Hematopoietic multipotent progenitor cell treated with erythropoietin and hydrocortisone succinate and interleukin-3 and kit ligand, for 6 days (in vitro differentiated cells): ENCODE data around the gene MMP20.
"Not testable (repeated sequence)": the region's sequence is repeated elsewhere in the genome, so short reads cannot be mapped to it uniquely, and the experiment has no call there.

ENCODE experiments used
- DNase-seq: peaks from one replicate; pipeline ENCODE4 v3.0.0-alpha.2; 2015

The MMP20 gene, protein sequence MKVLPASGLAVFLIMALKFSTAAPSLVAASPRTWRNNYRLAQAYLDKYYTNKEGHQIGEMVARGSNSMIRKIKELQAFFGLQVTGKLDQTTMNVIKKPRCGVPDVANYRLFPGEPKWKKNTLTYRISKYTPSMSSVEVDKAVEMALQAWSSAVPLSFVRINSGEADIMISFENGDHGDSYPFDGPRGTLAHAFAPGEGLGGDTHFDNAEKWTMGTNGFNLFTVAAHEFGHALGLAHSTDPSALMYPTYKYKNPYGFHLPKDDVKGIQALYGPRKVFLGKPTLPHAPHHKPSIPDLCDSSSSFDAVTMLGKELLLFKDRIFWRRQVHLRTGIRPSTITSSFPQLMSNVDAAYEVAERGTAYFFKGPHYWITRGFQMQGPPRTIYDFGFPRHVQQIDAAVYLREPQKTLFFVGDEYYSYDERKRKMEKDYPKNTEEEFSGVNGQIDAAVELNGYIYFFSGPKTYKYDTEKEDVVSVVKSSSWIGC

DNA sequence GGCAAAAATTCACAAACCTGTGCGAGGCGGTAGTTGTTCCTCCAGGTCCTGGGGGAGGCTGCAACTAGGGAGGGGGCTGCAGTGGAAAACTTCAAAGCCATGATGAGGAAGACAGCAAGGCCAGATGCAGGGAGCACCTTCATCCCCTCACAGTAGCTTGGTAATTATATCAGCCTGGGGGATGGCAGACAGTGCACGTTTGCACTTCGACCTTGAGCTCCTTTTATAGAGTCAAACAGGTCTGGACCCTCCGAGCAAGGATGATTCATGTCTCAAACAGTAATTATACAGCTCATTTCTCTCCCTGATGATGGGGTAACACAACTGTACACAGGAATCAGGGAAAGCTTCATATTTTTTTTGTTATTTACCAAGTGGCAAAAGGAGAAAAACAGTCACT, at the start of gene MMP20:
Gene MMP20 (minus strand): TSS at position 156 of the 400 bp plus-strand sequence. CDS start 13 bp downstream, at position 143.
- no peak for DNase-seq

DNA sequence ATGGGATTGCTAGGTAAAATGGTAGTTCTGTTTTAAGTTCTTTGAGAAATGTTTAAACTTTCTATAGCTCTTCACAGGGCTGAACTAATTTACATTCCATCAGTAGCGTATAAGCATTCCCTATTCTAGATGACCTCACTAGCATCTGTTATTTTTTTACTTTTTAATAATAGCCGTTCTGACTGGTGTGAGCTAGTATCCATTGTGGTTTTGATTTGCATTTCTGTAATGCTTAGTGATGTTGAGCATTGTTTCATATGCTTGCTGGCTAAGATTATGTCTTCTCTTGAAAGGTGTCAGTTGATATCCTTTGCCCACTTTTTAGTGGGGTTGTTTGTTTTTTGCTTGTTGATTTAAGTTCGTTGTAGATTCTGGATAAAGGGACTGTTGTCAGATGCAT, 44.5 kb upstream of the MMP20 start:
- DNase-seq: no peak

- peak; percentile 71 for DNase-seq
Measured at GRCh38 chr11:102666331-102666957, 41.3 kb upstream of the MMP20 start.

GRCh38 chr11:102664001-102664752, 39.0 kb upstream of the MMP20 start:
- peak; percentile 30 for DNase-seq

DNA sequence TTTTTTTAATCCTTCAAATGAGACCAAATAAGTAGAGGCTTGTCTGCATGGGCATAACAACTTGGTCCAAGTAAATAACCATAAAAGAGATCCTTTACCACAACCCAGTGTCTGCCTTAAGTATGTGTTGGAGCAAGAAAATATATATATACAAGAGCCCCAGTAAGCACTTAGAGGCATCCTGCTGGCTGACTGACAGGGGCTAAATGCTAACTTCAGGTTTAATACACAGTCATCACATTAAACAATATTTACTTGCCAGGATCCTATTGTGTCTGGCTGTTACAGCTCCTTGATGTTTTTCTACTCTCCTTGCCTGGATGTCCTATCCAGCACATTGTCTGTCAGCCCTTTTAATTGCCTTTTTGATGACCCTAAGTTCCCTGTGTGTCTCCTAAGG, 37.5 kb upstream of the MMP20 start:
- DNase-seq: no peak

DNA sequence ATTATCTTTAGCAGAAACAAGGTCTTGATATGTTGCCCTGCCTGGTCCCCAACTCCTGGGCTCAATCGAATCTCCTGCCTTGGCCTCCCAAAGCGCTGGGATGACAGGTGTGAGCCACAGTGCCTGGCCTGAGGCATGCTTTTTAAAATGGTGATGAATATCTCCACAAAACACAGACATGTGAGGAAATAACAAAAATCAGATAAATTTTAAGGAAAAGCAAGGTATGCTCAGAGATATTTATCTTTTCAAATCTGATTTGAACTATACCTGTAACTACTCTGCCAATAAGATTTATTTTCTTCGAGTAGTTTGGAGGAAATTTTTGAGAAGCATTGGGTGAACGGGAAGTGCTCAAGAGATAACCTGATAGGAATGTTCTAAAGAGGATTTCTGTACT, 35.9 kb upstream of the MMP20 start:
- no peak for DNase-seq

DNA sequence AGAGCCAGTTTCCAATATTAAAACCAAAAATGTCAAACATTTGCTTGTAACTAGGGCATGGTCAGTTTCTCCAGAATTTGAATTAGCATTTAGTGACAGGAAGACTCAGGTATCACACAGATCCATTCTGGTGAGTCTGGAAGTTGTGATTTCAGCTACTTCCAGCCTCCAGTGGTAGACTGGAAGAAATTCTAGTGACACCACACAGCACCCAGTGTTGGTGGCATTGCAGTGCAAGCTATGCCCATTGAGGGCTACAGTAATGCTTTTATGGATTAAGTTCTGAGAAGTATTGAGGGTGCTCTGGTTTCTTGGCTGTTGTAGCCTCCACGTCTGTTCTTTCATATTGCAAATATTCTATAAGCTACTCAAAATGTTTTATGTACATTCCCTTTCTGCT, 31.4 kb upstream of the MMP20 start:
- DNase-seq: no peak

DNA sequence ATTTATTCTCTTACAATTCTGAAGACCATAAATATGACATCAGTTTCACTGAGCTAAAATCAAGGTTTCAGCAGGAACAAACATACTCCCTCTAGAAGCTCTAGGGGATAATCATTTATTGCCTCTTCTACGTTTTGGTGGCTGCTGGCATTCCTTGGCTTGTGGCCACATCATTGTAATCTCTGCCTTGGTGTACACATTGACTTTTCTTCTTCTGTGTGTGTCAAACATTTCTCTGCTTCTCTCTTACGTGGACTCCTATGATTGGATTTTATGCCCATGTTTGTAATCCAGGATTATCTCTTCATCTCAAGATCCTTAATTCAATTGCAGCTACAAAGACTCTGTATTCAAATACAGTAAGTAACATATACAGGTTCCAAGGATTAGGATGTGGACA, 30.4 kb upstream of the MMP20 start:
- DNase-seq: no peak

- no peak for DNase-seq
Measured at GRCh38 chr11:102654761-102655160, 29.6 kb upstream of the MMP20 start.

DNA sequence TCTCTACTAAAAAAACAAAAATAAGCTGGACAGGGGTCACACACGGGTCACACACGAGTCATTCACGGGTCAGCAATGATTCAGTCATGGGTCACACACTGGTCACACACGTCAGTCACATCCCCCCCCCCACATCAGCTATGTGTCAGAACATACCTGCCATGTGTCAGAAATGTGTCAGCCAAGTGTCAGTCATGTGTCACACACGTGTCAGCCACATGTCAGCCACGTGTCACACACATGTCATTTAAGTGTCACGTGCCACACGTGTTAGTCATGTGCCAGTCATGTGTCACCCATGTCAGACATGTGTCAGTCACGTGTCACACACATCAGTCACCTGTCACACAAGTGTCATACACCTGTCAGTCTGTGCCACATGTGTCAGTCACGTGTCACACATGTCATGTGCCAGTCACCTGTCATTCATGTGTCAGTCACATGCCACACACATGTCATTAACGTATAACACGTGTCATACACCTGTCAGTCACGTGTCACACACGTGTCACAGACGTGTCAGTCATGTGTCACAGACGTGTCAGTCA, 28.7 kb upstream of the MMP20 start:
- no peak for DNase-seq

DNA sequence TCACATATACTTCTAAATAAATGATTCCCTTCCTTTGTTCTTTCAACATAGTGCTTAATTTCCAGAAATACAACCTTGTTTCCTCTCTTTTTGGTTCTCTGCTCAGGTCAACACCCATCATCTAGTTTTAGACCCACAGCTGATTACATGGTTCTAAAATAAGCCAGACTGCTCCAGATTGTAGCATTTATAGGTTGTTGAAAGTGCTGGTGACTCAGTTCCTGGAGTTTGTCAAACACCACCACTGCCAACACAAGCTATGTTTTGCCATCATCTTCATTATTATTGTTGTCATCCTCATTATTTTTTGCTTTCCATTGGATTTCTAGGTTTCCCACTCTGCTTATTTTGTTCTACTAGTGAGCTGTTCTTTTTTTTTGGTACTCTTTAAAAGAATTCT, 22.3 kb upstream of the MMP20 start:
- DNase-seq: no peak

DNA sequence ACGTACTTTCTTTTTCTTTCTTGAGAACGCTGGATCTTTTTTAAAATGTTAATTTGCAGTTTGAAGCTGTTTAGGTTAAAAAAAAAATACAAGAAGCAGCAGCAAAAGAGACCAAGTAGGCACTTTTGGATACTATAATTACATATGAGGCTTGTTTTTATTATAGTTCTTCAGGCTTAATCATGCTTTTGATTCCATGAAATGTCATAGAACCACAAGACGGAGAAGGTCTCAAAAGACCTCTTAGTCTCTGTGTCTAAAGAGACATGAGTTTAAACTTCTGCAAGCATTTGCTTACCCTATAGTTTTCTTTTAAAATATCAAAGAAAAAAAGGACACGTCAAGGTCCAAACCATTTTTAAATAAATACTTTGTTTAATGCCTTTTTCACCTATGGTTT, 18.8 kb upstream of the MMP20 start:
- no peak for DNase-seq

- DNase-seq: no peak
Measured at GRCh38 chr11:102640946-102641345, 15.8 kb upstream of the MMP20 start.

DNA sequence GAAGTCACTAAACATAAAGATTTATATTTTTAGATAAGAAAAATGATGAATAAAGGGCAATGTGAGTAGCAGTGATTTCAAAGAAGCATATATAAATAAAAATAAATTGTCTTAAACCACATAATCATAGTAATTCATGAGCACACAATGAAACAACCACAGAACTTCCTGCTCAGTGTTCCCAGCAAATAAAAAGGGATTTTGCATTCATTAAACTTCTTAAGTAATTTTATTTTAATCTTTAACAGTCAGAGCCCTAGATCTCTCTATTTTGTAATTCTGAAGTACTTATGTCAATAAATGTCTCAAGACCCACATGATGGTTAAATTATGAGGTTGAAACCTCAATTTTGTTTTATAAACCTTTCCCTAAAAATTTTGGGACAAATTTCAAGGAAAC, 14.5 kb upstream of the MMP20 start:
- no peak for DNase-seq

DNA sequence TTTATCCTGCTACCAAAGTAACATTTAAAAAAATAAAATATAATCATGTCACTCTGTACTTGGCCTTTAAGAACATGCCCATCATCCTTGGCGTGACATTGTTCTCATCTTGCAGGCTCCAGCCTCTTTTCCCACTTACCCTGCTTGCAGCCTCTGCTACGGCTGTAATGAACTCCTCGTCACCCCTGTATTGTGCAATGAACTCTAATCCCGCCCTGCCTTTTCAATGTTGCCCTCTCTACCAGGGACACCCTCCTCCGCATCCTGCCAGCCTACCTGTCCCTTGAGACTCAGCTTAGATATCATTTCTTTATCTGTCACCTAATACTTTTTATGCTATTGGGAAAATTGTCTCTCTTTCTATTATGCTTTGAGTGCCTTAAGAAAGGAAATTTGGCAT, 12.6 kb upstream of the MMP20 start:
- no peak for DNase-seq

GRCh38 chr11:102633385-102634026, 8.4 kb upstream of the MMP20 start:
- no peak for DNase-seq

DNA sequence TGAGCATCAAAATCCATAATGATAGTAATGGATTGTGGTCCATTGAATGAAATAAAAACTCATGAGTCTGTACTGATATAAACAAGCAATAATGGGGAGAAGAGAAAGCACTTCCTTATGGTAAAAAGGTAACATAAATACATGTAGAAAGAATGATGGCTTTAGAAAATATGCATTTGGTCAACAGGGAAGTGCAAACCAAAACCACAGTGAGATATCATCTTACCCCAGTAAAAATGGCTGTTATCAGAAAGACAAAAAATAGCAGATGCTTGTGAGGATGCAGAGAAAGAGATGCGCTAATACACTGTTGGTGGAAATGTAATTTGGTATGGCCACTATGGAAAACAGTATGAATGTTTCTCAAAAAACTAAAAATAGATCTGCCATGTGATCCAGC, 6.9 kb upstream of the MMP20 start:
- DNase-seq: peak; percentile 14

DNA sequence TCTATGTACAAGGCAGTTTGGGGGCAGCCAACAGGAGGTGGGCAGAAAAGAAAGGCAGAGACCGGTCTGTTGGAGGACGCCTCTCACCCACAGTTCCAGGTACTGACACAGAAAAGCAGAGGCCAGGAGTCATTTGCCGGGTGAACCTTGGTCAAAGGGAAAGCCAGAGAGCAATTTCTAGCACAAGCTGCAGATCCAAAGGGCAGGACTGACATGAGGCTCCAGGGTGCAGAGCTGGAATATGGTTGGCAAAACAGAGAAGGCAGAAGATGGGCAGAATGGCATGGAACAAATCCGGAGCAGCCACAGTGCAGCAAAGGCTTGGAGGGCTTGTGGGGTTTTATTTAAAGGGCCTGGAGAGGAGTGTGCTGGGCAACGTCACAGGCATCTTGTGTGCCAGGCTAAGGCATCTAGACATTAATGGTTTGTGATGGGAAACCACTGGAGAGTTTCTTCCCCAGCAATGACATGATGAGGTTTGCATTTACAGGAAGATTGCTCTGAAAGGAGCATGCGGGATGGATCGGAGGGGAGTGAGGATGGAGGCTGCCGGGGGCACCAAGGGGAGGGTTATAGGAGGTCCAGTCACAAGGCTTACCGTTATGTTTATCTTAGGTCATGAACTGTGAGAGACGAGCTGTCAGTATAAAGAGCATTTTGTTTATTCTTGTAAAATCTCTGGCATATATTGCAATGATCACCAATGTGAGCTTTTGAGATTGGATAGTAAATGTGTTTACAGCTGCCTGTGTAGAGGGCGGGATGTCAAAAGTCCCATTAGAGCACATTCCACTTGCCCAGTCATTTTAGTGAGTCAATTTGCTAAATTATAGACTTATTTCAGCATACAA, 5.7 kb upstream of the MMP20 start:
- no peak for DNase-seq

GRCh38 chr11:102629908-102630307, 4.8 kb upstream of the MMP20 start:
- not testable (repeated sequence) for DNase-seq

DNA sequence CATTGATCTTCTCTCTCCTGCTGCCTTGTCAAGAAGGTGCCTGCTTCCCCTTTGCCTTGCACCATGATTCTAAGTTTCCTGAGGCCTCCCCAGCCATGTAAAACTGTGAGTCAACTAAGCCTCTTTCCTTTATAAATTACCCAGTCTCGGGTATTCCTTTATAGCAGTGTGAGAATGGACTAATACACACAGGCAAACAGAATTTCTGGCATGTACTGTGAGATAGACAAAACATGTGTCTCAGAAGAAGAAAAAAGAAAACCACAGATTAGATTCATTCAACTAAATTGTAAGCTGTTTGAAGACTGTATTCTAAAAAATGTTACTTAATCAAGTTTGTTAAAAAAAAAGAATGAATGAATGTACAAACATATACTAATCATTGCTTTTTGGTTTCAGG, 1.5 kb upstream of the MMP20 start:
- no peak for DNase-seq

- DNase-seq: no peak
Measured at GRCh38 chr11:102623998-102624397, 1.1 kb downstream of the MMP20 start.

DNA sequence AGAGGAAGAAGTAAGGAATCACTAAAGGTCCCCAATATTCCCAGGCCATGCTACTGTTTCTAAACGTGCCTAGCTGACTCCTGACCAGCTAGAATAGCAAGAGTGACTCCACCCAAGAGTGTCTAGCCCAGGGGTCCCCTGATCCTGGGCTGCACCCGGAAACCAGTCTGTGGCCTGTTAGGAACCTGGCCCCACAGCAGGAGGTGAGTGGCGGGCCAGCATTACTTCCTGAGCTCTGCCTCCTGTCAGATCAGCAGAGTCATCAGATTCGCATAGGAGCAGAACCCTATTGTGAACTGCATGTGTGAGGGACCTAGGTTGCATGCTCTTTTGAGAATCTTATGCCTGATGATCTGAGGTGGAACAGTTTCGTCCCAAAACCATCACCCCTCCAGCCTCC, 2.0 kb downstream of the MMP20 start:
- DNase-seq: no peak
